GM12875 (cell line): ENCODE data around the gene GPC4.

Source experiments
- H3K4me3 ChIP-seq: one replicate; pipeline ENCODE4 v1.5.1; 2011; ENCODE audit warnings: low read depth, low read length, control low read depth
- CTCF ChIP-seq: IDR thresholded peaks from 2 replicates; pipeline ENCODE4 v1.5.1; 2011; ENCODE audit warnings: low read depth, mild to moderate bottlenecking, control low read depth, inconsistent platforms, low read length, moderate library complexity, borderline replicate concordance; ENCODE audit not compliant: insufficient read depth

GPC4 gene

DNA sequence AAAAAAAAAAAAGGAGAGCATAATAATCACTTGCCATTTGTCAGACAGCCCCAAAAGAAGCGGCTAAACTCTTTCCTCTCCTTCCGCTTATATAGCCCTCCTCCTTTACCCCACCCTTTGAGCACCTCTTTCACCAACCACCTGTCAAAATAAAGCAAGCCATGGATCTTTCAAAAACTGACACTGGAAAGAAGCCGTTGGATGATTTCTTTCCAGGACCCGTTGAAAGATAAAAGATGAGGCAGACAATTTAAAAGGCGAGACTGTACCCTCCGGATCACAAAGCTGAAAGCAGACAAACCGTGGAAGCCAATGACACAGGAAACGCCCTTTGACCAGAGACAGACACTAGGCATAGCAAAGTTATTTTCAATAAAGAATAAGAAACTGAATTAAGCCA, 22.6 kb downstream of the GPC4 start:
- no peak overlapping the region for H3K4me3 ChIP-seq
- TF ChIP-seq CTCF: no peak

DNA sequence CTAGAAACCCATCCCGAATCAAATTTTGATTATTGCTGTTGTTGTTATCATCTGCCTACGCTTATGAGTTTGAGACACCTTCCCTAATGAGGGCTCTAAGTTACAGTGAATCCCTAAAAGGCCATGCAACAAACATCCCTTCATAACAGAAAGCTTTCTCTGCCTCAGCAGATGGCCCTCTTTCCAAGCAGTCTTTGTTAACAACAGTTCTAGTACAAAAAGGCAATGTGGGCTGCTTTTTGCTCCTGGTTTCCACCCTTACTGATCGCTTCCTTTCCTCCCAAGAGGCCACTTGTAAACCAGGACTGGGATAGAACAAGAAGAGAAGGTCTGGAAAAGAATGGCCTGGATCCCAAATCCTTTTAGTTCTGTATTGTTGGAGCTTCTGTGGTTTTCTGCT, 24.2 kb downstream of the GPC4 start:
- H3K4me3 ChIP-seq: no peak overlapping the region
- TF ChIP-seq CTCF: no peak

- no peak for TF ChIP-seq CTCF
- H3K4me3 ChIP-seq: no peak overlapping the region
These were observed 24.6 kb downstream of the GPC4 start for GRCh38 chrX:133390676-133391075.

- no peak for TF ChIP-seq CTCF
- no peak overlapping the region for H3K4me3 ChIP-seq
These were observed 25.3 kb downstream of the GPC4 start for GRCh38 chrX:133389975-133390374.

DNA sequence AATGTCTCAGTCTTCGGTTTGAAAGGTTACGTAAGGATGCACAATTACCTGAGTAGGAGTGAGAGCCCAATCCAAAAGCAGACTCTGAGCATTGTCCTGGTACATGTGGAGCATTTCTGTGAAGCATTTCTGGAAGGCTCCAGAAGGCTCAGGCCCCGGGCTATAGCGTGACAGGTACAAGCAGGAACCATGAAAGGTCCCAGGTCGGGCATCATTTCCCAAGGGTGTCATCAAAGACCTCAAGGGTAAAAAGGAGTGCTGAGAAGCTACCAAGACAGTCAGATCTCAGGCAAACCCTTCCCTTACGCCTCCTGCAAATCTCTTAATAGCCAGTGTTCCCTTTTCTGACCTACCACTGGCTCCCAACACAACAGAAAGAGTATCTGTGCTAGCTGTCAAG, 30.8 kb downstream of the GPC4 start:
- no peak for TF ChIP-seq CTCF
- no peak overlapping the region for H3K4me3 ChIP-seq

DNA sequence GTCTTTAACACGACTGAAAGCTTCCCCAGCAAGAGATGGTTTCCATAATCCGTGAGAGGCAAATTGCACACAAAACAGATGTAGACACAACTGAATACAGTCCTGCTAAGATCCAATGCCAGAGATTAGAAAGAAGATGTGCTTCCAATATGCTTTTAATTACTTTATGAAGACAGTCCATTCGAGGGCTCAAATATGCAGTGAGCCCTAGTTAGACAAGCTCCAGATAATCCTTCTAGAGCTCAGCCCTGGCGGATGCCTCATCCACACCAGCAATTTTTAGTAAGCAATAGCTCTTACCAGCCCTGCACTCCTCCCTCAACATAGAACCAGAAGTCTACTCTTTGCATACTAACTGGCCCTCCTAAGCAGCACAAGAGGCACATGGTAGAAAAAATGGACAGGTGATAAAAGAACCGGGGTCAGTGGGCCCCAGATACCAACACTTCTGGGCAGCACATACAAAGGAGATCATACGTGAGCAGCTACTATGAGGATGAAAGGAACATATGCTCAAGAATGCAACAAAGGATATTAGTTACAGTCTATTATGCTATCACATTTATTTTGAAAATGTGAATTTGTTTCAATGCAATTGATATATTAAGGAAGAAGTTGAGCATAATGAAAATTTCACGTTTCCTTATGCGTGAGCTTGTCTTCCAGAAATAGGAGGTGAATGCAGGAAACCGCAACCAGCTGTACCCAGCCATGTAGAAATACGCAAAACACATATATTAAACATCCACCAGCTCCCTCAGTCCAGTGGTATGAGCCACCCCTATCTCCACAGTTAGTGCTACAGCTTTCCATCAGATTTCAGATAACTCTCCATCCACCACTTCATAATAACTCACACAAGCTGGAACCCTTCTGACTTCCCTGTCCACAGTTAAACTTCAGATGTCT, 34.3 kb downstream of the GPC4 start:
- H3K4me3 ChIP-seq: no peak overlapping the region
- no peak for TF ChIP-seq CTCF

DNA sequence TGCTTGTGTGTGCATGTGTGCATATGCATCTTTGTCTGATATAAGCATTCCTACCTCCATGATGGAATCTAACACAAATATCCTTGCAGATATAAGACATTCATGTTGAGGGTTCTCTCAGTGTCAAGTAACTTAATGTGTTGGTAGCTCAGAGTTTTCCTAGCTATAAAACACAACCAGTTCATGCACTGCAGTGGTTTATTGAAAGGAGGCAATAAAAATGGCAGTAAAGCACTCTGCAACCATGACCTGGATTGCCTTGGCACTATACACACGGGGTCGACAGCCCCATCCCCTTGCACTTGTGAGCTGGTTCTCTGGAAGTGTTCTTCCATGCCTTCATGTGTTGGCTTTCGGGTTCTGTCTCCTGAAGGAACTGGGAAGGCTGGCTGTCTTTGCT, 38.9 kb downstream of the GPC4 start:
- TF ChIP-seq CTCF: no peak
- no peak overlapping the region for H3K4me3 ChIP-seq
